Effector memory CD4-positive, alpha-beta T cell (primary cell): ENCODE measurements around the gene OR4D1.

Source experiments
- DNase-seq, 3 donors: peaks; one replicate each; pipeline ENCODE4 v3.0.0-alpha.2; 2020
- H3K27ac ChIP-seq: 2 replicates; pipeline ENCODE4 v1.7.0; 2013; ENCODE audit warnings: mild to moderate bottlenecking, low read length, moderate library complexity; ENCODE audit not compliant: insufficient read depth, poor library complexity, severe bottlenecking
- H3K27me3 ChIP-seq: replicated peaks from 2 replicates; pipeline ENCODE4 v1.7.0; 2013; ENCODE audit warnings: mild to moderate bottlenecking, low read length; ENCODE audit not compliant: insufficient read depth, control insufficient read depth, poor library complexity, severe bottlenecking
- H3K36me3 ChIP-seq: 2 replicates; pipeline ENCODE4 v1.7.0; 2013; ENCODE audit warnings: mild to moderate bottlenecking, low read length, moderate library complexity; ENCODE audit not compliant: control insufficient read depth, insufficient read depth
- H3K4me1 ChIP-seq: 2 replicates; pipeline ENCODE4 v1.7.0; 2013; ENCODE audit warnings: low read length, mild to moderate bottlenecking; ENCODE audit not compliant: control insufficient read depth, insufficient read depth, poor library complexity, severe bottlenecking
- H3K4me3 ChIP-seq: 2 replicates; pipeline ENCODE4 v1.7.0; 2013; ENCODE audit warnings: low read length, low read depth, mild to moderate bottlenecking; ENCODE audit not compliant: insufficient read depth, poor library complexity, severe bottlenecking
- H3K9me3 ChIP-seq: 2 replicates; pipeline ENCODE4 v1.7.0; 2013; ENCODE audit warnings: mild to moderate bottlenecking, low read length, moderate library complexity; ENCODE audit not compliant: control insufficient read depth

The OR4D1 gene

DNA sequence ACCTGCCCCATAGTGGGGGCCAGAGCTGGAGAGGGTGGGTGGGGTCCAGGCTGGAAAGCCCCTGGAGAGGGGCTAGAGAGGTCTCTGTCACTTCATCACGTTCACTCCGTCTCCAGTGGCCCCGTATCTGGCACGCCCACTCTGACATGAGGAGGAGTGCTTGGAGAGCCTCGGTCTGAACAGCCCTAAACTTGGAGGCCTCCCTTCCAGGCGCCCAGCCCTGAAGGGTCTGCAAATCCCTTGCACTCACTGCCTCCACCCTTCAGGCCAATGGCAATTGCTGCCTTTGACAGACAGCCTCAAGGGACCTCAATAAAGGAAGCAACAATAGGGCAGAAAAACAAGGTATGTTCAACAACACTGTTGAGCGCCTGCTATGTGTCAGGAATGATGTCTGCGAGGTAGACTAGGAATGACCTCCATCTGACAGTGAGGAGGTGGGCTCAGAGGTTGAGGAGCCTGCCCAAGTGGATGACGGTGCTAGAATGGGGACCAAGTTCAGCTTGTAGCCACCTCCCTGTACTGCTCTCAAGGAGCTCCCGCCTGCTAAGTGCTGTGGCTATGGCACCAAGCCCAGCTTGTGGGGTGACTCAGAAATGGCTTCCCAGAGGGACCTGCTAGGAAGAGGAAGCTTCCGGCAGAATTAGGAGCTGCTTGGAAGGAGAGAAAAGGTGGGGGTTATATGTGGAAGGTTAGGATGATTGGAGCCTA, 41.4 kb downstream of the OR4D1 start:
- no peaks in the 10 kb centered on the region for H3K4me1 ChIP-seq
- no peaks in the 10 kb centered on the region for H3K9me3 ChIP-seq
- H3K27me3 ChIP-seq = no peaks in the 10 kb centered on the region

GRCh38 chr17:58191241-58191896, 43.2 kb downstream of the OR4D1 start:
- Histone ChIP-seq H3K9me3 (no peaks in the 10 kb centered on the region), H3K27me3 (no peaks in the 10 kb centered on the region), H3K27ac (no peak overlapping the region), H3K4me1 (no peaks in the 10 kb centered on the region), H3K4me3 (no peak overlapping the region), H3K36me3 (no peaks in the 10 kb centered on the region)
- DNase-seq = no peak

More for the DNA sequence above, 41.4 kb downstream of the OR4D1 start:
- H3K36me3 ChIP-seq = no peaks in the 10 kb centered on the region
- DNase-seq = no peak
- H3K4me3 ChIP-seq = no peak overlapping the region
- no peak overlapping the region for H3K27ac ChIP-seq

DNA sequence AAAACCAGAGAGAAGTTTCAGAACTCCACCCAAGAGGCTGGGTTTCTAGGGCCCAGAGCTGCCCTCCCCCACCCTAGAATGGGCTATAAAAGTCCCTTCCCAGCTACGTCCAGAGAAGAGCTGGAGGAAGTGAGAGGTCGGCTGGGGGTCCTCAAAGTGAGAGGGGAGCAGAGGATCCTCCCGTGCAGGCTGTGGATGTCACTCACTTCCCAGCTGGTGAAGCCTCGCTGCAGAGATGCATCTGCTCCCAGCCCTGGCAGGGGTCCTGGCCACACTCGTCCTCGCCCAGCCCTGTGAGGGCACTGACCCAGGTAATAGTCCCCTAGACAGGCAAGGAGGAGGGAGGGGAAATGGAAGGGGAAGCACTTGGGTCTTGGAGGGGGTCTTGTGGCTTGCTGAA, 44.4 kb downstream of the OR4D1 start, which contains the start of gene EPX:
TSS of gene EPX (plus strand) at position 115 of the 400 bp plus-strand sequence. CDS start at position 236, 121 bp downstream.
- Histone ChIP-seq H3K36me3 (no peaks in the 10 kb centered on the region), H3K27ac (no peak within 1 kb of the TSS), H3K27me3 (no peaks in the 10 kb centered on the region), H3K9me3 (no peaks in the 10 kb centered on the region), H3K4me1 (no peaks in the 10 kb centered on the region), H3K4me3 (no peak within 1 kb of the TSS)
- DNase-seq = no peak

DNA sequence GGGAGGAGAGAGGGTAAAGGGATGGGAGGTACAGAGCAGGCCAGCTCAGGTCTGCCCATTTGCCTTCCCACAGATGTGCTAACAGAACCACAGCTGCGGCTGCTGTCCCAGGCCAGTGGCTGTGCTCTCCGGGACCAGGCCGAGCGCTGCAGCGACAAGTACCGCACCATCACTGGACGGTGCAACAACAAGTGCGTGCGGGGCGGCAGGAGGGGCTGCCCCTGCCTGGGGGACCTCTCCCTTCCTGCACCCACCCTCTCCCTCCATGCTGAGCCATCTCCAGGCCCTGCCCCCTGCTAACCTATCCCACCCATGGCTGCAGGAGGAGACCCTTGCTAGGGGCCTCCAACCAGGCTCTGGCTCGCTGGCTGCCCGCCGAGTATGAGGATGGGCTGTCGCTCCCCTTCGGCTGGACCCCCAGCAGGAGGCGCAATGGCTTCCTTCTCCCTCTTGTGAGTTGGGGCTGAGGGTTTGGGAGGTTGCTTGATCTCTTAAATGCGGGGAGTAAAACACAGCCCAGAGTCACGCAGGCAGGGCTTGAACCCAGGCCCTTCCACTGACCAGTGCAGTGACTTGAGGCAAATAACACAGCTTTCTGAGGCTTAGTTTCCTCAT, 45.6 kb downstream of the OR4D1 start:
- Histone ChIP-seq H3K36me3 (no peaks in the 10 kb centered on the region), H3K4me3 (no peak overlapping the region), H3K4me1 (no peaks in the 10 kb centered on the region), H3K9me3 (no peaks in the 10 kb centered on the region), H3K27me3 (no peaks in the 10 kb centered on the region), H3K27ac (no peak overlapping the region)
- no peak for DNase-seq

DNA sequence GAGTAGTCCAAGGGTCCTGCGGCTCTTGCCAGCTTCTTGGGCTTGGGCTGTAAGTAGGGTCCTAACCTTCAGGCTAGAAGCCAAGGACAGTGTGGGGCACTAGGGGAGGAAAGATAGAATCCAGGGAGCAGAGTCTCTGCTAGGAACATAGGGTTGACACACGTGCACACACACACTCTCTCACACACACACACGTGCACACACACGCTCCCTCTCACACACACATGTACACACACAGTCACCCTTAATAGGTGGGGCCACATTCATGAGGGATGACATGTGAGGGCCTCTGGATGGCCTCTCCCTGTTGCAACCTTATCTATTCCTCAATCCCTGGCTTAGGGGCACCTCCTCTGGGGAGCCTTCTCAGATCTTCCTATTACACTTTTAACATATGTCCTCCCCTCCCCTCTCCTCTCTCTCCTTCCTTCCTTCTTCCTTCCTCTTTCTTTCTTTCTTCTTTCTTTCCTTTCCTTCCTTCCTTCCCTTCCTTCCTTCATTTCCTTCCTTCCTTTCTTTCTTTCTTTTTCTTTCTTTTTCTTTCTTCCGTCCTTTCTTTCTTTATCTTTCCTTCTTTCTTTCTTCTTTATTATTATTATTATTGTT, 47.4 kb downstream of the OR4D1 start:
- Histone ChIP-seq H3K27ac (no peak overlapping the region), H3K4me1 (no peaks in the 10 kb centered on the region), H3K9me3 (no peaks in the 10 kb centered on the region), H3K4me3 (no peak overlapping the region), H3K27me3 (no peaks in the 10 kb centered on the region), H3K36me3 (no peaks in the 10 kb centered on the region)
- DNase-seq = no peak

- Histone ChIP-seq H3K27me3 (no peaks in the 10 kb centered on the region), H3K4me3 (no peak overlapping the region), H3K36me3 (no peaks in the 10 kb centered on the region), H3K27ac (no peak overlapping the region), H3K9me3 (no peaks in the 10 kb centered on the region), H3K4me1 (no peaks in the 10 kb centered on the region)
- no peak for DNase-seq
These were observed 48.4 kb downstream of the OR4D1 start for GRCh38 chr17:58196610-58197009.

DNA sequence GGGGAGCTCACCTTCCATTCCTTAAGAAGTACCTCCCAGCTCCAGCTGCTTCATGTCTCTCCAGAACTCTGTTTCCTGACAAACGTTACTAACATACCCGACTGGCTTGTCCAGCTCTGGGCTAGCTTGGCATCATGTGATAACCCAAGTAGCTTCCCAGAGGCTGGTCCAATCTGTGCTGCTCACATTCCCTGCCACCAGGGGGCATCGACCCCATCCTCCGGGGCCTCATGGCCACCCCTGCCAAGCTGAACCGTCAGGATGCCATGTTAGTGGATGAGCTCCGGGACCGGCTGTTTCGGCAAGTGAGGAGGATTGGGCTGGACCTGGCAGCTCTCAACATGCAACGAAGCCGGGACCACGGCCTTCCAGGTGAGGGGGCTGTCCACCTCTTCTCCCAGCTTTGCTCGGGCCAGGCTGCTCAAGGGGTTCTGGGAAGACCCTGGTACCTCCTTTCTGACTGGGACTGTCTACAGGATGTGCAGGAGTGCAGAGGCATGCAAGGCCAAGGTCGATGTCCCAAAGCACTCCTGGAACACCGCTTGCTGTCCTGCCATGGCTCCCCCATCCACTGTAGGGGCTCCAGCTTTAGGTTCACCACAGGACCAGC, 51.9 kb downstream of the OR4D1 start:
- Histone ChIP-seq H3K27me3 (no peaks in the 10 kb centered on the region), H3K36me3 (no peaks in the 10 kb centered on the region), H3K4me3 (no peak overlapping the region), H3K9me3 (no peaks in the 10 kb centered on the region), H3K27ac (no peak overlapping the region), H3K4me1 (no peaks in the 10 kb centered on the region)
- peak; percentile 9 to 23 (median 16) for DNase-seq

DNA sequence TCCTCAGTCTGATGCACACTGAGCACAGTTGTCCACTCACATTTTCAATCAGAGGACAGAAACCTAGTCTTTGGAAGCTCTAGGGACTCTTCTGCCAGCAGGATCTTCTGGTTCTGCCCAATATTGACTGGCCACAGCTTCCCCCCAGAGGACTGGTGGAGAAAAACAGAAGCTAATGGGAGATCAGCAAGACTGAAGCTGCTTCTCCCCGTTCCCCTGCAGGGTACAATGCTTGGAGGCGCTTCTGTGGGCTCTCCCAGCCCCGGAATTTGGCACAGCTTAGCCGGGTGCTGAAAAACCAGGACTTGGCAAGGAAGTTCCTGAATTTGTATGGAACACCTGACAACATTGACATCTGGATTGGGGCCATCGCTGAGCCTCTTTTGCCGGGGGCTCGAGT, 54.7 kb downstream of the OR4D1 start:
- no peak overlapping the region for H3K4me3 ChIP-seq
- H3K36me3 ChIP-seq = peaks cover 11% of the 10 kb centered on the region
- H3K27ac ChIP-seq = no peak overlapping the region
- H3K9me3 ChIP-seq = no peaks in the 10 kb centered on the region
- no peaks in the 10 kb centered on the region for H3K27me3 ChIP-seq
- no peaks in the 10 kb centered on the region for H3K4me1 ChIP-seq
- DNase-seq = no peak

DNA sequence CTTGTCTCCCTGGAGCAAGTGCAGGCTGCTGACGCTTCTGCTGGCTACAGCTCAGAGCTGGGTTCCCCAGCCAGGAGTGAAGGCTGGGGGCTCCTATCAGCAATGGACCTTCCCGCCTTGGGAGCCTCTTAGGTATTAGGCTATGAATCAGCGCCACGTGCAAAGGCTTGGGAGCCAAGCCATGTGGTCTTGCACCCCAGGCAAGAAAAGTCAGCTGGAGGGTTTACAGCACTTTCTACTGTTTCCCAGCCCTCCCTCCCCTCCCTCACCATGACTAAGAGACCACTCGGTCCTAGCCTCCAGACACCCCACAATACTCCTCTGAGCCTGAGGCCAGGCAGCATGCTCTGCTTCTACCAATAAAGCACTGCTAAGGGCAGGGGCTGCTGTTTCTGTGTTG, 56.6 kb downstream of the OR4D1 start:
- Histone ChIP-seq H3K4me1 (no peaks in the 10 kb centered on the region), H3K27me3 (no peaks in the 10 kb centered on the region), H3K27ac (no peak overlapping the region)

More for the DNA sequence above, 56.6 kb downstream of the OR4D1 start:
- peaks cover 17% of the 10 kb centered on the region for H3K36me3 ChIP-seq
- no peaks in the 10 kb centered on the region for H3K9me3 ChIP-seq
- DNase-seq = no peak
- H3K4me3 ChIP-seq = no peak overlapping the region
